B cell (primary cell): ENCODE data around the gene BTF3. TPM values are rescaled to one million over a fixed set of nuclear protein-coding genes. Genes with fewer than 3 reads are reported as not detected.
A peak's percentile ranks its signal among the peaks of the same experiment; 100 is the strongest.

Experiments
- ATAC-seq: fragments of 200-7000 bp; cut with Tn5 transposase; one replicate; pipeline ENCODE4 v1.10.0; 2021; ENCODE audit warnings: low read depth, mild to moderate bottlenecking, moderate number of reproducible peaks, moderate library complexity
- CTCF ChIA-PET: fragments of 350-600 bp; sonication (Branson Sonifier 250); formaldehyde crosslinking; loops from one replicate; lab custom pipeline; 2021; ENCODE audit warnings: antibody characterized with exemption, inconsistent platforms; lab: Charles Lee
- POLR2A ChIA-PET: fragments of 350-600 bp; sonication (Branson Sonifier 250); formaldehyde crosslinking; loops from one replicate; lab custom pipeline; 2021; ENCODE audit warnings: antibody characterized with exemption; lab: Charles Lee
- DNase-seq: peaks from one replicate; pipeline ENCODE4 v3.0.0; 2013
- H2AFZ ChIP-seq: 2 replicates; pipeline ENCODE4 v1.6.1; 2012; ENCODE audit warnings: mild to moderate bottlenecking, low read depth, low read length; ENCODE audit not compliant: insufficient read depth, poor library complexity, severe bottlenecking
- H3K27ac ChIP-seq, 2 donors: 1 replicate in 1 of 2; 2 replicates in 1 of 2; pipeline ENCODE4 v1.5.1; 2012 to 2013; ENCODE audit warnings: low read length in 2 of 2, mild to moderate bottlenecking in 2 of 2, moderate library complexity in 1 of 2
- H3K27me3 ChIP-seq, 4 experiments: fragments of 200-600 bp in 1 of 4; sonication (generic) in 1 of 4; replicated peaks in 1 of 4; 1 replicate in 2 of 4; 2 replicates in 2 of 4; pipeline versions ENCODE4 v1.6.1 to v1.7.0; 2013 to 2016; ENCODE audit warnings: low read length in 3 of 4, mild to moderate bottlenecking in 2 of 4, mixed read lengths in 1 of 4, moderate library complexity in 1 of 4; ENCODE audit not compliant: insufficient read depth in 4 of 4, control insufficient read depth in 3 of 4; ENCODE audit errors: control extremely low read depth in 1 of 4
- H3K36me3 ChIP-seq, 2 experiments: replicated peaks in 1 of 2; 1 replicate in 1 of 2; 2 replicates in 1 of 2; pipeline versions ENCODE4 v1.6.1 to v1.7.1; 2013; ENCODE audit warnings: low read length in 1 of 2; ENCODE audit not compliant: insufficient read depth in 2 of 2, control insufficient read depth in 1 of 2; ENCODE audit errors: control extremely low read depth in 1 of 2, extremely low read depth in 1 of 2
- H3K4me1 ChIP-seq, 2 donors: fragments of 200-600 bp in 1 of 2; sonication (generic) in 1 of 2; 1 replicate in 1 of 2; 2 replicates in 1 of 2; pipeline versions ENCODE4 v1.5.1 to v1.6.1; 2013 to 2017; ENCODE audit warnings: low read length in 2 of 2; ENCODE audit not compliant: control insufficient read depth in 2 of 2, insufficient read depth in 2 of 2
- H3K4me2 ChIP-seq: replicated peaks from 2 replicates; pipeline ENCODE3; 2012; ENCODE audit warnings: mild to moderate bottlenecking, low read depth, low read length; ENCODE audit not compliant: poor library complexity, severe bottlenecking
- H3K4me3 ChIP-seq, 5 experiments: fragments of 200-600 bp in 1 of 5; sonication (generic) in 1 of 5; 1 replicate in 3 of 5; 2 replicates in 2 of 5; pipeline versions ENCODE4 v1.5.1 to v1.7.0; 2011 to 2016; ENCODE audit warnings: low read length in 4 of 5, mild to moderate bottlenecking in 4 of 5, low read depth in 2 of 5, control low read depth in 1 of 5, moderate library complexity in 1 of 5; ENCODE audit not compliant: insufficient read depth in 1 of 5; ENCODE audit errors: control extremely low read depth in 1 of 5, extremely low read depth in 1 of 5
- H3K79me2 ChIP-seq: fragments of 200-600 bp; sonication (generic); one replicate; pipeline ENCODE4 v1.6.0; 2016; ENCODE audit warnings: low read length; ENCODE audit not compliant: control insufficient read depth, insufficient read depth
- H3K9ac ChIP-seq: fragments of 200-600 bp; sonication (generic); 2 replicates; pipeline ENCODE4 v1.6.1; 2017; ENCODE audit warnings: mild to moderate bottlenecking, low read length, moderate library complexity
- H3K9me3 ChIP-seq, 3 donors: one replicate each; pipeline versions ENCODE4 v1.6.1 to v1.7.1; 2013; ENCODE audit warnings: low read length in 2 of 3; ENCODE audit not compliant: control insufficient read depth in 2 of 3, insufficient read depth in 1 of 3; ENCODE audit errors: control extremely low read depth in 1 of 3
- H4K20me1 ChIP-seq: 2 replicates; pipeline ENCODE4 v1.6.0; 2012; ENCODE audit warnings: mild to moderate bottlenecking, low read length; ENCODE audit not compliant: insufficient read depth, control insufficient read depth, poor library complexity, severe bottlenecking
- H3K27ac Mint-ChIP-seq: one replicate; pipeline ENCODE4 v1.8.0; 2021; ENCODE audit warnings: mixed read lengths
- H3K27me3 Mint-ChIP-seq: one replicate; pipeline ENCODE4 v1.8.0; 2021; ENCODE audit warnings: mixed read lengths
- H3K4me1 Mint-ChIP-seq: one replicate; pipeline ENCODE4 v1.8.0; 2021; ENCODE audit warnings: mixed read lengths
- H3K4me3 Mint-ChIP-seq: one replicate; pipeline ENCODE4 v1.8.0; 2021; ENCODE audit warnings: mixed read lengths
- H3K9me3 Mint-ChIP-seq: one replicate; pipeline ENCODE4 v1.8.0; 2022; ENCODE audit warnings: mixed read lengths; ENCODE audit not compliant: insufficient read depth
- CTCF ChIP-seq: fragments of 200-600 bp; IDR thresholded peaks from one replicate; pipeline ENCODE4 v1.8.0; 2022; ENCODE audit warnings: antibody characterized with exemption, mild to moderate bottlenecking
- EZH2 ChIP-seq: IDR thresholded peaks from 2 replicates; pipeline ENCODE4 v1.6.1; 2012; ENCODE audit warnings: borderline replicate concordance, low read depth, mild to moderate bottlenecking, moderate library complexity, low read length; ENCODE audit not compliant: insufficient read depth, poor library complexity, severe bottlenecking
- WGBS: methylation state at CpG from one replicate; pipeline ENCODE4 v1.1.5; 2013; ENCODE audit warnings: missing lambda C conversion rate; ENCODE audit not compliant: insufficient coverage; 5-methylcytosine and 5-hydroxymethylcytosine counted together
- intact Hi-C: fragments of 100-400 bp; cut with micrococcal nuclease; formaldehyde crosslinking; loops from one replicate; pipeline ENCODE4 v1.10.0; 2022
- polyA plus RNA-seq: library from polyadenylated mRNA; depleted of rRNA; stranded (reverse); fragments of >200 nt; gene quantifications from 2 replicates; pipeline ENCODE4 v1.2.3, GENCODE V29; 2012
- total RNA-seq, 2 donors: library from RNA; stranded (reverse); fragments of 120-200 nt in 1 of 2; gene quantifications; 1 replicate in 1 of 2; 2 replicates in 1 of 2; pipeline versions ENCODE4 v1.2.3 to v1.2.4, GENCODE V29; 2013 to 2022

The BTF3 gene
- total and polyA plus RNA-seq, 2 donors (not counting 1 experiment from before 2014, with no cell fraction given), result 309 to 466 TPM

GRCh38 chr5:73495772-73496335 lies 2.4 kb upstream of the BTF3 start:
- H3K4me3 Mint-ChIP-seq, result no peak overlapping the region
- no peak overlapping the region for H3K27ac ChIP-seq
- DNase-seq (no peak), ATAC-seq (no peak)
- CTCF ChIA-PET, result no interaction called here
- H3K27me3 ChIP-seq, result peaks cover 0 to 7% (median 0%) of the 10 kb centered on the region in 4 experiments
- H3K9me3 Mint-ChIP-seq, result no peaks in the 10 kb centered on the region
- no peak overlapping the region for H3K27ac Mint-ChIP-seq
- H3K4me1 Mint-ChIP-seq, result peaks cover 25% of the 10 kb centered on the region
- H3K9me3 ChIP-seq, result peaks cover 0 to 1% (median 0%) of the 10 kb centered on the region in 3 donors
- POLR2A ChIA-PET, result no interaction called here
- peaks cover 11% of the 10 kb centered on the region for H4K20me1 ChIP-seq
- intact Hi-C loops, result loop anchor here (5.0 kb wide), 2 partner anchors 44 to 1841 kb away; partner anchors contain the start of gene HMGCR
- WGBS, result 100% methylated on average over 3 of the region's 4 CpGs
- H3K4me1 ChIP-seq, result peaks cover 19 to 30% of the 10 kb centered on the region in 2 donors
- H3K4me2 ChIP-seq, result no peak overlapping the region
- H3K36me3 ChIP-seq, result peaks cover 0 to 6% of the 10 kb centered on the region in 2 experiments
- H3K9ac ChIP-seq, result no peak overlapping the region
- H2AFZ ChIP-seq, result no peak overlapping the region
- H3K27me3 Mint-ChIP-seq, result peaks cover 29% of the 10 kb centered on the region
- no peak for TF ChIP-seq EZH2
- TF ChIP-seq CTCF, result no peak
- no peak overlapping the region for H3K4me3 ChIP-seq
- peaks cover 36% of the 10 kb centered on the region for H3K79me2 ChIP-seq

- Histone ChIP-seq H3K9ac (no peak overlapping the region), H3K9me3 (peaks cover 0 to 1% (median 0%) of the 10 kb centered on the region in 3 donors), H3K4me2 (peak overlapping the region; percentile 77), H3K79me2 (peaks cover 44% of the 10 kb centered on the region), H3K4me1 (peaks cover 19 to 33% of the 10 kb centered on the region in 2 donors), H4K20me1 (peaks cover 18% of the 10 kb centered on the region), H3K27me3 (peaks cover 0 to 7% (median 0%) of the 10 kb centered on the region in 4 experiments), H3K27ac (no peak overlapping the region), H2AFZ (peak overlapping the region; percentile 96), H3K4me3 (no peak overlapping the region), H3K36me3 (peaks cover 0 to 7% of the 10 kb centered on the region in 2 experiments)
- DNase-seq (peak; percentile 13), ATAC-seq (no peak)
- ChIA-PET POLR2A (no interaction called here), CTCF (no interaction called here)
- peak overlapping the region; percentile 99 for H3K4me3 Mint-ChIP-seq
- H3K27ac Mint-ChIP-seq, result no peak overlapping the region
- WGBS, result no CpG with 5 or more reads among the region's 1 CpG
- no peaks in the 10 kb centered on the region for H3K9me3 Mint-ChIP-seq
- TF ChIP-seq EZH2, result no peak
- no peak for TF ChIP-seq CTCF
- intact Hi-C loops, result loop anchor here (5.0 kb wide), 2 partner anchors 45 to 1840 kb away; partner anchors contain the start of gene HMGCR
- peaks cover 33% of the 10 kb centered on the region for H3K4me1 Mint-ChIP-seq
- peaks cover 23% of the 10 kb centered on the region for H3K27me3 Mint-ChIP-seq
These were observed 1.2 kb upstream of the BTF3 start for GRCh38 chr5:73496984-73497457.
